ENCODE measurements around the gene RGS6. TPM values are rescaled to one million over a fixed set of nuclear protein-coding genes. Genes with fewer than 3 reads are reported as not detected.
A peak's percentile ranks its signal among the peaks of the same experiment; 100 is the strongest.

RGS6 gene
- total RNA-seq, 1 donor from 2014 or later, result 2.5 TPM

DNA sequence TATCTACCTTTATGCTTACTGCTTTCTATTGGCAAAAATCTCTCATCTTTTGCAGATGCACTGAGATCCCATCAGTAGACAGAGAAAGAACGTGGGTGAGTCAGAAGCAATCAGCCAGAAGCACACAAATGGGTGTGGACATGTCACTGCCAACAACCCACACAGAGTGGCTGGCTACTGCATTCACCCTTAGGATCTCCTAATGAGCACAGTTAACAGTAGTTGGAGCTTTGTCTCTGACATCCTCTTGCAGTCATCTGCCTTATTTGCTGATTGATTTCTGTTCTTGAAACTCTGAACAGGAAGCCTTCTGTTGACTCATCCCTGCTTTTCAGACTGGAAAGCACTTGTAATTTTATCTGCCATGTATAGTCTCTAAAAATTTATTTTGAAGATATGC, 117.2 kb downstream of the RGS6 start:
- Mint-ChIP-seq H3K36me3 (ENCODE audit: low read depth) (peaks cover under 1% of the 10 kb centered on the region), H3K4me1 (peaks cover 17% of the 10 kb centered on the region), H3K27ac (peak overlapping the region; percentile 79), H3K4me3 (peak overlapping the region; percentile 40), H3K9me3 (no peaks in the 10 kb centered on the region), H3K27me3 (peaks cover 7% of the 10 kb centered on the region)
- peak; percentile 75 for DNase-seq
- intact Hi-C loops (cut with micrococcal nuclease), result loop anchor here (1.0 to 2.0 kb wide), 3 partner anchors 26 to 117 kb away; partner anchors contain the start of gene RGS6

DNA sequence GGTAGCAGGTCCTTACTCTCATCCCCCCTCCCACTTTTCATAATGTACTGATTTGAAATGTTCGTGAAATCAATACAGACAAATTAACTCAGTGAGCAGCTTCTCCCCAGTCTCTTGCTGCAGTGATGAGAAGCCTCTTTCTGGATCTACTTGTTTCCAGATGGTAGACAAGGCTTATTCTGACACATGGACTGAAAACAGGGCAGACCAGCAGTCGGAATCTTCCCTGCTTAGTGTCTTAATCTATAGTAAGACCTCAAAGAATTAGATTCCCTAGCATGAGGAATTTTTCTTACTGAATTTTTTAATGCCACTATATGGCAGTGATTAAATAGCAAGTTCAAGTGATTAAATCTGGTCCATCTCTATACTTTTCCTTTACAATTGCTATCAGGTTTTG, 120.1 kb downstream of the RGS6 start:
- no peak overlapping the region for H3K27ac Mint-ChIP-seq
- intact Hi-C loops (cut with micrococcal nuclease), result no loop called here
- H3K4me1 Mint-ChIP-seq, result peaks cover 22% of the 10 kb centered on the region
- no peaks in the 10 kb centered on the region for H3K9me3 Mint-ChIP-seq
- DNase-seq, result no peak
- H3K36me3 Mint-ChIP-seq (ENCODE audit: low read depth), result peaks cover 2% of the 10 kb centered on the region
- H3K4me3 Mint-ChIP-seq, result no peak overlapping the region
- H3K27me3 Mint-ChIP-seq, result peaks cover 16% of the 10 kb centered on the region

DNA sequence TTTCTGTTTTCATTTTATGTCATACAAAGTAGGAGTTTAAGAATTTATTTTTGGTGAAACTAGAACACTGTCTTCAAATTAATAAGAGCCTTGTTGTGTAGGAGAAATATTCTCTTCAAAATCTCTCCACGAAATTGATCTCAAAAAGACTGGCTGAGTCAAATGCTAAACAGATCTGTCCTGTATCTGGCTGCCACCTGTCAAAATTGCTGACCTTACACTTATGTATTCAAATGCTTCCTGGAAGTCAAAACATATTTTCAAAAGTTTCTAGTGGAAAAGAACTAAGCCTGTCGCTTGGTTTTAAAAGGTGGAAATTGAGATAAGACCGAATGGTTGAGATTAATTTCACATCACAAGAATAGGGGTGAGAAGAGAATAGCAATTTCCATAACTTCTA, 121.4 kb downstream of the RGS6 start:
- Mint-ChIP-seq H3K36me3 (ENCODE audit: low read depth) (peaks cover 2% of the 10 kb centered on the region), H3K4me3 (no peak overlapping the region), H3K27me3 (peaks cover 15% of the 10 kb centered on the region), H3K4me1 (peaks cover 19% of the 10 kb centered on the region), H3K9me3 (no peaks in the 10 kb centered on the region), H3K27ac (no peak overlapping the region)
- intact Hi-C loops (cut with micrococcal nuclease), result no loop called here
- DNase-seq, result no peak

DNA sequence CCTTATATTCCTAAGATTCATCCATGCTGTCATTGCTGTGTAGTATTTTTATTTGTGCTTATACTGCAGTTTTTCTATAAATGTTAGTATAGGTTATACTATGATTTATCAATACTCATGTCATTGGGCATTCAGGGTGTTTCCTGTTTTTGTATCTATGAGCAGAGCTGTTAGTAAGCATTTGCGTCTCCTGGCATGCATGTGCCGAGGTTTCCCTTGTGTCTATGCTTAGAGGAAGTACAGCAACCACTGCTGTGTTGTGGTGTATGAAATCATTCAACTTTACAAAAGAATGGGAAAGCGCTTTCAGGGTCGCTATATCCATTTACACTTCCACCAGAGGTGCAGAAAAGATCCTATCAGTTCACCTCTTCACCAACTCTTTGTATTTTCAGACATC, 122.7 kb downstream of the RGS6 start:
- H3K27ac Mint-ChIP-seq, result no peak overlapping the region
- H3K27me3 Mint-ChIP-seq, result peaks cover 15% of the 10 kb centered on the region
- H3K4me1 Mint-ChIP-seq, result peaks cover 11% of the 10 kb centered on the region
- intact Hi-C loops (cut with micrococcal nuclease), result no loop called here
- no peak overlapping the region for H3K4me3 Mint-ChIP-seq
- H3K36me3 Mint-ChIP-seq (ENCODE audit: low read depth), result peaks cover 2% of the 10 kb centered on the region
- no peaks in the 10 kb centered on the region for H3K9me3 Mint-ChIP-seq
- DNase-seq, result peak; percentile 66

DNA sequence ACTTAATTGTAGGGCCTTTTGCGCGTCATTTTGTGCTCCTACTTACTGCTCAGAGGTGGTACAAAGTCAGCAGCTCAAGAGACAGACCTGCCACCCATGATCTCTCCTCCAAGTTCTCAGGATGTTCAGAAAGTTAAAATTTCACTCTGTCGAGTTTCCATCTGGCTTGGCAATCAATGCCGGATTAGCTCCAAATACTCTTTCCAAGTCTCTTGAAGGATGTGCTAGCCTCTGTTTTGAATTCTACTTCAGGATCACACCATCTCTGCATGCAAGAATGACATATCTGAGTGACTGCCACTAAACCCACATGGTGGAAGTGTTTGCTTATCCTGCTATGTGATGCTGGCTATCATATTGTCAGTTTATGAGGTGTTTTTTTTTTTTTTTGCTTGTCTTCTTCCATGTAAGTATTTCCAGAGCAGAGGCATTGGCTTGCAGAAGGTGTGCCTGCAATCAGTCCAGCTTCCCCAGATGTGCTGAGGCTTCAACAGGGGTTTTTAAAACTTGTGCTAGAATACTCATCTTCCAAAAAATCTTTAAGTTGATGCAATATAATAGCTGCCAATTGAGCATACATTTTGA, 125.6 kb downstream of the RGS6 start:
- no peaks in the 10 kb centered on the region for H3K9me3 Mint-ChIP-seq
- H3K36me3 Mint-ChIP-seq (ENCODE audit: low read depth), result peaks cover 2% of the 10 kb centered on the region
- intact Hi-C loops (cut with micrococcal nuclease), result no loop called here
- H3K27ac Mint-ChIP-seq, result no peak overlapping the region
- H3K27me3 Mint-ChIP-seq, result peaks cover 21% of the 10 kb centered on the region
- H3K4me3 Mint-ChIP-seq, result no peak overlapping the region
- H3K4me1 Mint-ChIP-seq, result peaks cover 9% of the 10 kb centered on the region
- DNase-seq, result no peak

DNA sequence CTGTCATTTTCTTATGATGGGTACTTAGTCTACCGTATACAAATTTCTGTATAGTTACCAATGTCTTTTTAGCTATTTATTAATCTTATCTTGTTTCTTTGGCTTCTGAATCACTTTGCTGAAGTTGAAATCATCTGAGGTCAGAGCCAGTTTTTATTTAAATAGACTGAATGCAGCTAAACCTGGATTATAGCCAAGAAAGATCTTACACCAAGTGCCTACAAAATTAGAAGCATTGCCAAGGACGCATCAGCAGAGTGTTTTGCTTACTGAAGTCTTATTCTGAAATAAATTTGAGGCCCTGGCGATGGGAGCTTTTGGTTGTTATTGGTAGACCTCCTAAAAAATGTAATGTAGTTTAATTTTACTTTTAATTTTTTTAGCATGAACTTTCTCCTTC, 128.2 kb downstream of the RGS6 start:
- Mint-ChIP-seq H3K4me3 (no peak overlapping the region), H3K27me3 (peaks cover 23% of the 10 kb centered on the region), H3K9me3 (no peaks in the 10 kb centered on the region), H3K27ac (no peak overlapping the region), H3K4me1 (peaks cover 2% of the 10 kb centered on the region), H3K36me3 (ENCODE audit: low read depth) (no peaks in the 10 kb centered on the region)
- intact Hi-C loops (cut with micrococcal nuclease), result no loop called here
- DNase-seq, result no peak

DNA sequence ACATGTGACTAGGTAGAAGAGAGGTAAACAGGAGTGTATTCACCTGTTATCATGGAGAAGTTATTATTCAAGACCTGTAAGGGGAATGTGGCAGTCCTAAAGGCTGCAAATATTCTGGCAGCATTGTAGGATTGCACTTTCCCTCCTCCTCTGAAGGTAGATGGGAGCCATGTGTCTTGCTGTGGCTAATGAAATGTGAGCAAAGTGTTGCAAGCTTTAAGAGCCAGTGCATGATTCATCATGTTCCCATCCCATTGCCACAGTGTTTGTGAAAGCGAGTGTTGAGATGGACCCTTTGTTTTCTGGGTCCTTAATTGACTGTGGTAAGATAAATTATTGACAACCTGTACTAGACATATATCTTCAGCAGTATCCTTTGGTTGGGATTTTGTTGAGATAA, 128.7 kb downstream of the RGS6 start:
- H3K27ac Mint-ChIP-seq, result no peak overlapping the region
- DNase-seq, result no peak
- no peak overlapping the region for H3K4me3 Mint-ChIP-seq
- H3K9me3 Mint-ChIP-seq, result no peaks in the 10 kb centered on the region
- peaks cover 2% of the 10 kb centered on the region for H3K4me1 Mint-ChIP-seq
- intact Hi-C loops (cut with micrococcal nuclease), result no loop called here
- no peaks in the 10 kb centered on the region for H3K36me3 Mint-ChIP-seq (ENCODE audit: low read depth)
- peaks cover 24% of the 10 kb centered on the region for H3K27me3 Mint-ChIP-seq

DNA sequence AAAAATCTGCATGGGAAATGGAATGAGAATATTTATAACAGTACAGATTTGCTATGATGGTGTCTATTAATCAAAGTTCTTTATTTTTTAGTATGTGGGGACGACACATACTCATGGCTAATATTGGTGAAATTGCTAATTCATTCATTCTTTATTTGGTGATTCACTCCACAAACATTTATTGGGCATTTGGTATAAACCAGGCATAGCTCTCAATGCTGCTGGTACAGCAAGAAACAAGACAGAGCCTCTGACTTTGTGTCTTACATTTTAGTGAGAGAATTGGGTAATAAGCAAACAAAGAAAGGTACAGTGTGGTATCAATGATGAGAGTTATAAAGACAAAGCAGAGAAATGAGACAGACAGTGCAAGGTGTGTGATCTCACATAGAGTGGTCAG, 129.5 kb downstream of the RGS6 start:
- no peaks in the 10 kb centered on the region for H3K36me3 Mint-ChIP-seq (ENCODE audit: low read depth)
- intact Hi-C loops (cut with micrococcal nuclease), result no loop called here
- H3K27me3 Mint-ChIP-seq, result peaks cover 22% of the 10 kb centered on the region
- H3K9me3 Mint-ChIP-seq, result no peaks in the 10 kb centered on the region
- H3K4me3 Mint-ChIP-seq, result no peak overlapping the region
- no peak overlapping the region for H3K27ac Mint-ChIP-seq
- DNase-seq, result no peak
- peaks cover 2% of the 10 kb centered on the region for H3K4me1 Mint-ChIP-seq

DNA sequence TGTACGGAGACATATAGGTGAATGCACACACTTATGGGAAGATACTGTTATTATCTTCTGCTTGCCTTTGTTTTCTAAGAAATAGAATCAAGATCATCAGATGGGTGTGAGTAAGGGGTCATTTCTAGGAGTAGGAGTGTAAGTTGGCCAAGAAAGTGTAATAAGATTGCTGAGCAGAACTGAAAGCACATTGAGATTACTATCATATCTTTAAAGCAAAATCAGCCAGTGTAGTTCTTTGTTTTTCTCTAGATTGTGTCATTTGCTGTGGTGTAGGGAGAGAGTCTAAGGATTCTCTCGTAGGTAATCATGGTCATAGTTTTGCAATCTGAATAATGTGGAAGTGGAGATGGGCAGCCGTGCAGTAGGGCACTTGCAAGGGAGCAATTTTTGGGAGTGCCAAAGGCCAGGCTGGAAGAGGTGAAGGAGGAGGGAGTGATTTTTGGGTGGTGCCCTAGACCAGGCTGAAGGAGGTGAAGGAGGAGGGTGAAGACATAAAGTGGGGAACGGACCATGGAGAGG, 131.6 kb downstream of the RGS6 start:
- H3K36me3 Mint-ChIP-seq (ENCODE audit: low read depth), result no peaks in the 10 kb centered on the region
- no peak overlapping the region for H3K4me3 Mint-ChIP-seq
- peaks cover 21% of the 10 kb centered on the region for H3K27me3 Mint-ChIP-seq
- H3K4me1 Mint-ChIP-seq, result peaks cover 2% of the 10 kb centered on the region
- no peak overlapping the region for H3K27ac Mint-ChIP-seq
- no peak for DNase-seq
- intact Hi-C loops (cut with micrococcal nuclease), result no loop called here
- no peaks in the 10 kb centered on the region for H3K9me3 Mint-ChIP-seq

DNA sequence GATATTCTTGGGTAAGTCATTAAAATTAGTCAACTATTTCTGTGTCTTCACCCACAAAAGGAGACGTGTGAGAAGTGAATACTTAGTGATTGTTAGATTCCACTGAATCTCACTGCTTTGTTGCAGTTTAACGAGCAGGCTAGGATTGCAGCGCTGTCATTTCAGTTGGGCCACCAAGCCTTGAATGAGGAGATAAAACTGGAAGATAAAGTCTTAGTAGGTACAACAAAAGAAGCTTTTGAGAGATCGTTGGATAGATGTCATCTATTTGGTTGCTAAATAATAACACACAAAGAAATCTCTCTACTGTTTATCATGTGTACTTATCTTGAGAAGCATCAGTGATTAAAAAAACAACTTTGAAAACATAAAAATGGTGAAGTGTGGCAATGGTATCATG, 132.3 kb downstream of the RGS6 start:
- intact Hi-C loops (cut with micrococcal nuclease), result no loop called here
- H3K36me3 Mint-ChIP-seq (ENCODE audit: low read depth), result no peaks in the 10 kb centered on the region
- peaks cover 21% of the 10 kb centered on the region for H3K27me3 Mint-ChIP-seq
- DNase-seq, result no peak
- peaks cover 2% of the 10 kb centered on the region for H3K4me1 Mint-ChIP-seq
- H3K27ac Mint-ChIP-seq, result no peak overlapping the region
- H3K9me3 Mint-ChIP-seq, result no peaks in the 10 kb centered on the region
- H3K4me3 Mint-ChIP-seq, result no peak overlapping the region

DNA sequence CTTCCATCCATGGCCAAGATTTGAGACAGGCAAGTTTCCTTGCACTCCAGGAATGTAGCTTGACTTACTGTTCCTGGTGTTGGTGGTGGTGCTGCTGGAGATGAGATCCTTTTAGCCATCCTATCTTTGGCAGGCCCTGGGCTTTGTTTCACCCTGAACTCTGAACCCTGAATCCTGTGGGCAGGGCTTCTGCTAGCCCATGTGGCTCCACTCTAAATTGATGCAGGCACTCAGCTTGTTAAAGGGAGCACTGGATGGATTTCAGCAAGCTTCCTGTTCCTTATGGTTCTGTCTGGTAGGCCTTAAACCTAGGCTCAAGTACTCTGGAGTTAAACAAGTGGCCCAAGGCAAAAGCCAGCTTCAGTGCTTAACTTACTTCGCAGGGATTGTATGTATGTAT, 138.2 kb downstream of the RGS6 start:
- intact Hi-C loops (cut with micrococcal nuclease), result no loop called here
- no peaks in the 10 kb centered on the region for H3K4me1 Mint-ChIP-seq
- H3K27ac Mint-ChIP-seq, result no peak overlapping the region
- no peaks in the 10 kb centered on the region for H3K36me3 Mint-ChIP-seq (ENCODE audit: low read depth)
- H3K9me3 Mint-ChIP-seq, result no peaks in the 10 kb centered on the region
- DNase-seq, result no peak
- H3K27me3 Mint-ChIP-seq, result peaks cover 4% of the 10 kb centered on the region
- no peak overlapping the region for H3K4me3 Mint-ChIP-seq

DNA sequence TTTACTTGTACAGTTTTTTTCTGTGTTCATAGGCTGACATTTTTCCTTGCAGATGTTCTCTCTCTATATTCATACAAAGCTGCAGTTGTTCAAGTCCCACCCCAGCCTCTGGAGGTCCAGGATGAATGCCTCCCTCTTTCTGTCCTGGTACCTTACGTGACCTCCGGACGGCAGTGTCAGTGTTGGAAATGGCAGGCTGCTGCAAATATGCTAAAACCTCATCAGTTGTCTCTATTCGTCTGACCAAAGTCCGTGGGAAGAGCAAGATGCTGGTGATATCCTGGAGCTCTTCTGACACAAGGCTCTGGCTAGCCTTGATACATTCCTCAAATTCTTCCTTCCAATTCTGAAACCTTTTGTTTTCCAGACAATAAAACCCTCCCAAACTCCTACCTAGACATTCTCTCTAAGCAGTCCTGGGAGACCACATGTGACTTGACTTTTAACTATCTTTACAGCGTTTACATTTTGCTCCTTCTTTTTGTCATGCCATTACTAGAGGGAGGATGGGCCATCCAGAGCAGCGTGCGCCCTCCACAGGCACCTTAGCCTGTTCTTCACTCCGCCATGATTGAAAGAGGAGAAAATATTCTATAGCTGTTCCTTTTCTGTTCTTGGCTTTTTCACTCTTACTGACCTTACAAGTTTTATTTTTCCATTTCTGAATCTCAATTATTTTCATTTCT, 143.6 kb downstream of the RGS6 start:
- peaks cover 25% of the 10 kb centered on the region for H3K27me3 Mint-ChIP-seq
- no peak overlapping the region for H3K4me3 Mint-ChIP-seq
- no peaks in the 10 kb centered on the region for H3K4me1 Mint-ChIP-seq
- DNase-seq, result no peak
- intact Hi-C loops (cut with micrococcal nuclease), result no loop called here
- no peaks in the 10 kb centered on the region for H3K9me3 Mint-ChIP-seq
- H3K36me3 Mint-ChIP-seq (ENCODE audit: low read depth), result no peaks in the 10 kb centered on the region
- H3K27ac Mint-ChIP-seq, result no peak overlapping the region

DNA sequence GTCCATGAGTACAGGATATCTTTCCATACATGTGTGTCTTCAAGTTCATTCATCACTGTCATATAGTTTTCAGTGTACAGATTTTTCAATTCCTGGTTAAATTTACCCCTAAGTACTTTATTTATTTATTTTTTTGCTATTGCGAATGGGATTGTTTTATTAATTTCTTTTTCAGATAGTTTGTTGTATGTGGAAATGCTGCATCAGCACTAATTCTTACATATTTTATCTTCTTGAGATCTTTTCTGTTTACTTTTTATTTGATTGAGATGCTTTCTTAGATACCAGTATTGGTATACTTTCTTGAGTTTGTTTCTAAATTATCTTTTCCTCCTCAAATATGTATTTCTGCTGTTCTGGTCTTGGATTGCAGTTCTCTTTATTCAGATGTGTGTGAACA, 148.9 kb downstream of the RGS6 start:
- no peaks in the 10 kb centered on the region for H3K9me3 Mint-ChIP-seq
- intact Hi-C loops (cut with micrococcal nuclease), result no loop called here
- H3K27ac Mint-ChIP-seq, result no peak overlapping the region
- no peaks in the 10 kb centered on the region for H3K4me1 Mint-ChIP-seq
- H3K27me3 Mint-ChIP-seq, result peaks cover 22% of the 10 kb centered on the region
- H3K4me3 Mint-ChIP-seq, result no peak overlapping the region
- H3K36me3 Mint-ChIP-seq (ENCODE audit: low read depth), result no peaks in the 10 kb centered on the region
- DNase-seq, result no peak

DNA sequence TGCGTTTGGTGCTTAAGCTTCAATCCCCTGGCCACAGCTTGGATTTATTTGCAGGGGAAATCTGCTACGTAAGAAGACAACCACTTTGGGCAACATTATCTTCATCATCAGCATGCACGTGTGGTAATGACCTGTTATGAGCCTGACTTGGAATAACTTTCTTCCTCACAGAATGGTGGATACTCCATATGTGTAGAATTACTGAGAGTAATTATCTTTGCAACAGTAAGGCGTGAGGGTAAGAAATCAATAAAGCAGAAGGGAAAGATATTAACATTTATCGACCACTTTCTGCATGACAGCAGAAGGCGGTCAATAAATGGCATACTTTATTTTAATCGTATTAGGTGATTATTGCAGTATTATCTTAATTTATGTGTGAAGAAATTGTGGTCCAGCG, 152.7 kb downstream of the RGS6 start:
- Mint-ChIP-seq H3K27me3 (peaks cover 14% of the 10 kb centered on the region), H3K4me3 (no peak overlapping the region), H3K36me3 (ENCODE audit: low read depth) (no peaks in the 10 kb centered on the region)

DNA sequence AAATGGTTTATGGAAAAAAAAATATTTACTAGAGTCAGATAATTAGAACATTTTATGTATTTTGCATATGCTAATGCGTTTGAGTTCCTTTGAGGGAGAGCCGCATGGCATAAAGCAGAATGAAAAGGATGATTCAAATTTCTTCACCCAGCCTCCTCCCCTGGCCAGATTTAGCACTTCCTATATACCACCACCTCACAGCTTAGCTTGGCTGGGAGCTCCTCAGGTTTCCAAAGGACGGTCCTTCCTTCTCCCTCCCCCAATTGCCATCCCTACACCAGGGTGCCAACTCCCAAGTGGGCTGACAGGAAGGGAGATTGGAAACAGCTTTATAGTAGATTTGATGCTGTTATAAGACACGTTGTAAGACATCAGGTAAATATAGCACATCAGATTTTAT, 157.4 kb downstream of the RGS6 start:
- H3K27ac Mint-ChIP-seq, result no peak overlapping the region
- intact Hi-C loops (cut with micrococcal nuclease), result no loop called here
- H3K36me3 Mint-ChIP-seq (ENCODE audit: low read depth), result no peaks in the 10 kb centered on the region
- H3K4me1 Mint-ChIP-seq, result peaks cover 2% of the 10 kb centered on the region
- peaks cover 5% of the 10 kb centered on the region for H3K27me3 Mint-ChIP-seq
- H3K9me3 Mint-ChIP-seq, result no peaks in the 10 kb centered on the region
- no peak overlapping the region for H3K4me3 Mint-ChIP-seq
- no peak for DNase-seq

More for the DNA sequence above, 152.7 kb downstream of the RGS6 start:
- intact Hi-C loops (cut with micrococcal nuclease), result no loop called here
- no peaks in the 10 kb centered on the region for H3K9me3 Mint-ChIP-seq
- no peak overlapping the region for H3K27ac Mint-ChIP-seq
- H3K4me1 Mint-ChIP-seq, result no peaks in the 10 kb centered on the region
- DNase-seq, result no peak

All from activated CD4-positive, alpha-beta T cell treated with anti-CD3 and anti-CD28 coated beads, Interleukin-2, amount 10 ng/mL, durations not matched to agents 24 days and 14 days (primary cell).